Measurements from ENCODE around the gene AQP1.

Gene AQP1

GRCh38 chr7:30965883-30966282 lies 54.2 kb downstream of the AQP1 start:
- H3K36me3 Mint-ChIP-seq: no peaks in the 10 kb centered on the region
- no peak for DNase-seq (ENCODE audit: low spot score in 2 of 2)
- ATAC-seq (ENCODE audit: low read depth): no peak
- no peaks in the 10 kb centered on the region for H3K9me3 Mint-ChIP-seq
- no peak overlapping the region for H3K4me3 Mint-ChIP-seq
- H3K27me3 Mint-ChIP-seq: peaks cover 13% of the 10 kb centered on the region
- H3K4me1 Mint-ChIP-seq: peaks cover 10% of the 10 kb centered on the region
- no peak overlapping the region for H3K27ac Mint-ChIP-seq

GRCh38 chr7:30968294-30968693 lies 56.6 kb downstream of the AQP1 start:
- H3K9me3 Mint-ChIP-seq: no peaks in the 10 kb centered on the region
- H3K4me1 Mint-ChIP-seq: peaks cover 14% of the 10 kb centered on the region
- H3K27ac Mint-ChIP-seq: no peak overlapping the region
- ATAC-seq (ENCODE audit: low read depth) (peak; percentile 65), DNase-seq (ENCODE audit: low spot score in 2 of 2) (no peak)
- H3K4me3 Mint-ChIP-seq: no peak overlapping the region
- peaks cover 2% of the 10 kb centered on the region for H3K36me3 Mint-ChIP-seq
- peaks cover 14% of the 10 kb centered on the region for H3K27me3 Mint-ChIP-seq

DNA sequence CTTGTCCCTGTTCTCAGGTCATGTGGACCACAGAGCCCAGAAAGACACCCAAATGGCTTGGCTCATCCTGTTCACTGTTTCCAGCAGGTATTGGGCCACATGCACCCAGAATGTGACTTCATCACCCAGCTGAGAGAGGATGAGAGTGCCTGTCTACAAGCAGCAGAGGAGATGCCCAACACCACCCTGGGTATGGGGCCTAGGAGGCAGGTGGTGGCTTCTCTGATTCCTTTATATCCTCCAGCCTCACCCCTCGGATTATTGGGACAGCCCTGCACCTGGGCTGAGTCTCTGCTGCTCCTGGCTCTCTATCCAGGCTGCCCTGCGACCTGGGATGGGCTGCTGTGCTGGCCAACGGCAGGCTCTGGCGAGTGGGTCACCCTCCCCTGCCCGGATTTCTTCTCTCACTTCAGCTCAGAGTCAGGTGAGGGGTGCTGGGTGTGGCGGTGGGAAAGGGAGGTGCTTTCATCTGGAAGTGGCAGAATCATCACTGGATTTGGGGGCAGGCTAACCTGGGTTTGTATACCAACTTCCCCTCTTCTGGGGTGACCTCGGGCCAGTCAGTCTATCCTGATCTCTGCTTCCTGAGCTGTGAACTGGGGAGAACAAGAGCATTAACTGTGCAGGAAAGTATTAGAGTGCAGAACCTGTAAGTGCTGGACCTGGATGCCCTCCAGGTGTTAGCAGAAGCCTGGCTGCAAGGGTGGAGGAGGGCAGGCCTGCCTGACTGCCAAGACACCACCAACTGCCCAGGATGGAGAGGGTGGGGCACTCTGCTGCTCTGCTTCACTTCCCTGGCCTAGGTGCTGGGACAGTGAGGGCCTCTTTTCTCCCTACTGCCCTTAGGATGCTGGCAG lies 57.3 kb downstream of the AQP1 start:
- no peaks in the 10 kb centered on the region for H3K9me3 Mint-ChIP-seq
- ATAC-seq (ENCODE audit: low read depth) (no peak), DNase-seq (ENCODE audit: low spot score in 2 of 2) (no peak)
- no peak overlapping the region for H3K4me3 Mint-ChIP-seq
- peaks cover 14% of the 10 kb centered on the region for H3K4me1 Mint-ChIP-seq
- peaks cover 12% of the 10 kb centered on the region for H3K27me3 Mint-ChIP-seq
- H3K36me3 Mint-ChIP-seq: peaks cover 2% of the 10 kb centered on the region
- H3K27ac Mint-ChIP-seq: no peak overlapping the region

GRCh38 chr7:30969604-30969970 lies 57.9 kb downstream of the AQP1 start:
- peaks cover 14% of the 10 kb centered on the region for H3K27me3 Mint-ChIP-seq
- peaks cover 2% of the 10 kb centered on the region for H3K36me3 Mint-ChIP-seq
- peaks cover 18% of the 10 kb centered on the region for H3K4me1 Mint-ChIP-seq
- H3K4me3 Mint-ChIP-seq: no peak overlapping the region
- H3K27ac Mint-ChIP-seq: no peak overlapping the region
- no peak for DNase-seq (ENCODE audit: low spot score in 2 of 2)
- H3K9me3 Mint-ChIP-seq: no peaks in the 10 kb centered on the region
- ATAC-seq (ENCODE audit: low read depth): no peak

GRCh38 chr7:30970074-30970473 lies 58.4 kb downstream of the AQP1 start:
- Mint-ChIP-seq H3K27ac (no peak overlapping the region), H3K27me3 (peaks cover 14% of the 10 kb centered on the region), H3K4me3 (no peak overlapping the region), H3K36me3 (peaks cover 2% of the 10 kb centered on the region), H3K4me1 (peaks cover 18% of the 10 kb centered on the region), H3K9me3 (no peaks in the 10 kb centered on the region)
- no peak for DNase-seq (ENCODE audit: low spot score in 2 of 2)
- ATAC-seq (ENCODE audit: low read depth): no peak

GRCh38 chr7:30970594-30971094 lies 59.0 kb downstream of the AQP1 start:
- H3K27me3 Mint-ChIP-seq: peaks cover 15% of the 10 kb centered on the region
- DNase-seq (ENCODE audit: low spot score in 2 of 2) (no peak), ATAC-seq (ENCODE audit: low read depth) (no peak)
- no peak overlapping the region for H3K27ac Mint-ChIP-seq
- peaks cover 2% of the 10 kb centered on the region for H3K36me3 Mint-ChIP-seq
- H3K4me3 Mint-ChIP-seq: no peak overlapping the region
- H3K9me3 Mint-ChIP-seq: no peaks in the 10 kb centered on the region
- H3K4me1 Mint-ChIP-seq: peaks cover 18% of the 10 kb centered on the region

- Mint-ChIP-seq H3K9me3 (no peaks in the 10 kb centered on the region), H3K4me1 (peaks cover 18% of the 10 kb centered on the region), H3K4me3 (no peak overlapping the region), H3K27ac (no peak overlapping the region), H3K27me3 (peaks cover 17% of the 10 kb centered on the region), H3K36me3 (peaks cover 2% of the 10 kb centered on the region)
- no peak for ATAC-seq (ENCODE audit: low read depth)
- no peak for DNase-seq (ENCODE audit: low spot score in 2 of 2)
These were observed 59.8 kb downstream of the AQP1 start for GRCh38 chr7:30971440-30971839.

DNA sequence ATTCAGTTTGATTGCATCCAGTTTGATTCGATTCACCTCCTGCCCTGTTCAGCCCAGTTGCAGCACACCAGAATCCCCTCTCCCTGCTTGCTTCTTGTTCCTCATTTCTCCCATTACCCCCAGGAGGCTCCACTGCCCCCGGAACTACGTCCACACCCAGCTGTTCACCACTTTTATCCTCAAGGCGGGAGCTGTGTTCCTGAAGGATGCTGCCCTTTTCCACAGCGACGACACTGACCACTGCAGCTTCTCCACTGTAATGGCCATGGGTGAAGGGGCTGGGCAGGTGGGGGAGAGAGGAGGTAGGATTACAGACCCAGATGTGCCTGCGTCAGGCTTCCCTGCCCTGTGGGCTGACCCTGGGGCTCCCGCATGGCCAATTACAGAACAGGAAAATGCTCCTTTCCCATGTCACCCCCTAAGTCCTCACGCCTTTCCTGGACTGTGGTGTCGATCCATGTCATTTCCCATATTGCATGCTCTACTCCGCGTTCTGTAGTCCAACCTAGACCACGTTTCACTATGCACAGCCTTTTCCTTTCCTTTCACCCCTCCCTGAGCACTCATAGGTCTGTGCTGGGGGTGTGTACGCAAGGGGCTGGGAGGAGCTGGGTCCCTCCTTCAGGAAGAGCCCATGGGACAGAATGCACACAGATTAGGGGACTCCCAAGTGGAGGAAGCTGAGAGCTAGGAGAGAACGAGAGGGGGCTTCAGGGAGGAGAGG lies 60.3 kb downstream of the AQP1 start:
- no peak overlapping the region for H3K4me3 Mint-ChIP-seq
- H3K36me3 Mint-ChIP-seq: peaks cover 2% of the 10 kb centered on the region
- H3K27ac Mint-ChIP-seq: no peak overlapping the region
- H3K9me3 Mint-ChIP-seq: no peaks in the 10 kb centered on the region
- H3K4me1 Mint-ChIP-seq: peaks cover 20% of the 10 kb centered on the region
- H3K27me3 Mint-ChIP-seq: peaks cover 22% of the 10 kb centered on the region
- no peak for DNase-seq (ENCODE audit: low spot score in 2 of 2)
- no peak for ATAC-seq (ENCODE audit: low read depth)

- H3K36me3 Mint-ChIP-seq: peaks cover 2% of the 10 kb centered on the region
- H3K4me1 Mint-ChIP-seq: peaks cover 13% of the 10 kb centered on the region
- DNase-seq (ENCODE audit: low spot score in 2 of 2) (no peak), ATAC-seq (ENCODE audit: low read depth) (no peak)
- no peaks in the 10 kb centered on the region for H3K9me3 Mint-ChIP-seq
- no peak overlapping the region for H3K27ac Mint-ChIP-seq
- H3K4me3 Mint-ChIP-seq: no peak overlapping the region
- H3K27me3 Mint-ChIP-seq: peaks cover 21% of the 10 kb centered on the region
These were observed 61.6 kb downstream of the AQP1 start for GRCh38 chr7:30973292-30973691.

- Mint-ChIP-seq H3K27ac (peak overlapping the region; percentile 40), H3K36me3 (peaks cover 2% of the 10 kb centered on the region), H3K4me1 (peaks cover 10% of the 10 kb centered on the region), H3K9me3 (no peaks in the 10 kb centered on the region), H3K4me3 (no peak overlapping the region), H3K27me3 (peaks cover 24% of the 10 kb centered on the region)
- DNase-seq (ENCODE audit: low spot score in 2 of 2) (no peak), ATAC-seq (ENCODE audit: low read depth) (no peak)
These were observed 62.3 kb downstream of the AQP1 start for GRCh38 chr7:30973791-30974604.

GRCh38 chr7:30974605-30975255 lies 63.1 kb downstream of the AQP1 start:
- Mint-ChIP-seq H3K9me3 (no peaks in the 10 kb centered on the region), H3K27ac (peak overlapping the region; percentile 40), H3K4me1 (peaks cover 12% of the 10 kb centered on the region), H3K4me3 (no peak overlapping the region), H3K36me3 (peaks cover 2% of the 10 kb centered on the region), H3K27me3 (peaks cover 24% of the 10 kb centered on the region)
- DNase-seq (ENCODE audit: low spot score in 2 of 2) (peak in 1 of 2 donors; percentile 10), ATAC-seq (ENCODE audit: low read depth) (peak; percentile 85)

Measured in memory B cell (primary cell).